ENCODE measurements around the gene POLRMT. TPM values are rescaled to one million over a fixed set of nuclear protein-coding genes. Genes with fewer than 3 reads are reported as not detected.

The POLRMT gene
- total RNA-seq, 6 experiments from 2014 or later: 25.9 to 42.9 (median 33.3) TPM

GRCh38 chr19:575527-576506, 57.5 kb downstream of the POLRMT start:
- TF ChIP-seq CTCF (IDR thresholded peaks at IDR 0.05) (no peak), POLR2A (IDR thresholded peaks at IDR 0.05) (no peak)
- Histone ChIP-seq H3K4me3 (peak overlapping the region; percentile 20 to 35 (median 31)), H3K27me3 (no peaks in the 10 kb centered on the region), H3K36me3 (peaks cover 0 to 11% (median 3%) of the 10 kb centered on the region in 4 donors), H3K4me1 (peaks cover 0 to 38% (median 14%) of the 10 kb centered on the region in 4 donors), H3K27ac (no peak overlapping the region), H3K9me3 (no peaks in the 10 kb centered on the region)
- intact Hi-C loops (cut with DNase I): no loop called here
- 100% methylated on average over 3 of the region's 38 CpGs for WGBS (ENCODE audit: insufficient coverage, low coverage, low lambda C conversion rate, missing lambda C conversion rate)
- no peak for ATAC-seq
- peak in 1 of 3 donors; percentile 52 for DNase-seq

GRCh38 chr19:574658-575526, 58.4 kb downstream of the POLRMT start:
- Histone ChIP-seq H3K27ac (peak overlapping the region in 1 of 3 donors; percentile 37), H3K36me3 (peaks cover 0 to 5% (median 0%) of the 10 kb centered on the region in 4 donors), H3K4me1 (peaks cover 0 to 38% (median 14%) of the 10 kb centered on the region in 4 donors), H3K27me3 (no peaks in the 10 kb centered on the region), H3K4me3 (peak overlapping the region; percentile 31 to 97 (median 35)), H3K9me3 (no peaks in the 10 kb centered on the region)
- peak; percentile 43 to 59 (median 56) for ATAC-seq
- peak; percentile 67 to 82 (median 73) for DNase-seq
- TF ChIP-seq POLR2A (IDR thresholded peaks at IDR 0.05): peak; percentile 37
- TF ChIP-seq CTCF (IDR thresholded peaks at IDR 0.05): no peak
- 10% methylated on average over 7 of the region's 32 CpGs for WGBS (ENCODE audit: insufficient coverage, low coverage, low lambda C conversion rate, missing lambda C conversion rate)
- intact Hi-C loops (cut with DNase I): no loop called here

GRCh38 chr19:573519-573825, 59.9 kb downstream of the POLRMT start:
- intact Hi-C loops (cut with DNase I): no loop called here
- peak overlapping the region; percentile 74 to 90 (median 76) for H3K27ac ChIP-seq
- DNase-seq: no peak

More at GRCh38 chr19:573519-573825, 59.9 kb downstream of the POLRMT start:
- WGBS (ENCODE audit: insufficient coverage, low coverage, low lambda C conversion rate, missing lambda C conversion rate): 6% methylated on average over 8 of the region's 15 CpGs
- Histone ChIP-seq H3K4me1 (peaks cover 0 to 38% (median 14%) of the 10 kb centered on the region in 4 donors), H3K4me3 (peak overlapping the region; percentile 95 to 98 (median 97)), H3K36me3 (no peaks in the 10 kb centered on the region), H3K27me3 (no peaks in the 10 kb centered on the region), H3K9me3 (no peaks in the 10 kb centered on the region)
- TF ChIP-seq POLR2A (IDR thresholded peaks at IDR 0.05) (no peak), CTCF (IDR thresholded peaks at IDR 0.05) (no peak)
- no peak for ATAC-seq

All from right lobe of liver (tissue), 6 donors.